ENCODE results near the gene SDK1. TPM values are rescaled to one million over a fixed set of nuclear protein-coding genes. Genes with fewer than 3 reads are reported as not detected.

Gene SDK1
- total and polyA plus RNA-seq, 2 of the 8 experiments (the other 6 are each of a cell fraction or from before 2014, with no cell fraction given): 3.3 to 7.2 TPM

GRCh38 chr7:4299431-4299830, 998.4 kb downstream of the SDK1 start (continued):
- TF ChIP-seq TEAD4 (IDR thresholded peaks at IDR 0.05; ENCODE audit: low read depth, low read length) (no peak), CBX5 (IDR thresholded peaks at IDR 0.05; ENCODE audit: low read depth, low read length) (no peak), HDAC2 (IDR thresholded peaks at IDR 0.05; ENCODE audit: borderline replicate concordance in 1 of 2, low read depth in 2 of 2, low read length in 2 of 2) (no peak), BCL11A (IDR thresholded peaks at IDR 0.05; ENCODE audit: low read depth in 2 of 2, low read length in 2 of 2) (no peak)
